ENCODE measurements around the gene ATP12A.
"Not testable (repeated sequence)": the region's sequence is repeated elsewhere in the genome, so short reads cannot be mapped to it uniquely, and the experiment has no call there.

Gene ATP12A

DNA sequence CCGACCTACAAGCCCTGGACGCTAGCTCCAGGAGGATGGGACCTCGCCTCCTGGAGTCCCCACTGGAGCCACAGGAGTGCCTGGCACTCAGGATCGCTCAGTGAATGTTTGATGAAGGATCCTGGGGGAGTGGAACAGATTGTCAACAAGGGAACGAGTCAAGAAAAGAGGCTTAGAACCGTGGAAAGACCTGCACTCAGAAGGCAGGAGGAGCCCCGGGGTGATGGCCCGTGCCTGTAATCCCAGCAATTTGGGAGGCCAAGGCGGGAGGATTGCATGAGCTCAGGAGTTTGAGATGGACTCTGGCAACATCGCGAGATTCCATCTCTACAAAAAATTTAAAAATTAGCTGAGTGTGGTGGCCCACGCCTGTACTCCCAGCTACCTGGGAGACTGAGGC lies 38.9 kb downstream of the ATP12A start:
- no peak for DNase-seq (ENCODE audit: low read depth)
- TF ChIP-seq, protein P1, sequence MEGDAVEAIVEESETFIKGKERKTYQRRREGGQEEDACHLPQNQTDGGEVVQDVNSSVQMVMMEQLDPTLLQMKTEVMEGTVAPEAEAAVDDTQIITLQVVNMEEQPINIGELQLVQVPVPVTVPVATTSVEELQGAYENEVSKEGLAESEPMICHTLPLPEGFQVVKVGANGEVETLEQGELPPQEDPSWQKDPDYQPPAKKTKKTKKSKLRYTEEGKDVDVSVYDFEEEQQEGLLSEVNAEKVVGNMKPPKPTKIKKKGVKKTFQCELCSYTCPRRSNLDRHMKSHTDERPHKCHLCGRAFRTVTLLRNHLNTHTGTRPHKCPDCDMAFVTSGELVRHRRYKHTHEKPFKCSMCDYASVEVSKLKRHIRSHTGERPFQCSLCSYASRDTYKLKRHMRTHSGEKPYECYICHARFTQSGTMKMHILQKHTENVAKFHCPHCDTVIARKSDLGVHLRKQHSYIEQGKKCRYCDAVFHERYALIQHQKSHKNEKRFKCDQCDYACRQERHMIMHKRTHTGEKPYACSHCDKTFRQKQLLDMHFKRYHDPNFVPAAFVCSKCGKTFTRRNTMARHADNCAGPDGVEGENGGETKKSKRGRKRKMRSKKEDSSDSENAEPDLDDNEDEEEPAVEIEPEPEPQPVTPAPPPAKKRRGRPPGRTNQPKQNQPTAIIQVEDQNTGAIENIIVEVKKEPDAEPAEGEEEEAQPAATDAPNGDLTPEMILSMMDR (IDR thresholded peaks at IDR 0.05; ENCODE audit: insufficient read depth, low read depth, low read length, missing control alignments): no peak
- no peak overlapping the region for H3K4me3 ChIP-seq (ENCODE audit: low read length)

DNA sequence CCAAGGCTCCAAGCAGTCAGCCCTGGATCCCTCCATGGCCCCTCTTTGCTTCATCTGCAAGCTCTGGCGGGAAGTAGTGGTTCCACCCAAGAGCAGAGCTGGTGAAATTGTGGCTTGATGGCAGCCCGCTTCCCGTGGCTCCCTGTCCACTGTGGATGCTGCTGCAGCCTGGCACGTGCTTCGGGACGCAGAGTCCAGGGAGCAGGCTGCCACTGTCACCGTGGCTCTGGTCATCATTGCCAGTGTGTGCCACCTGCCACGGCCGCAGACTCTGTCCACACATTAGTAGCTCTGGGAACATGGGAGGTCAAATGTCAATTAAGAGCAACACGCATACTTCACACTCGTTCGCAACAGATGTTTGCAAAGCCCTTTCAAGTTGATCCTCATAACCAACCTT lies 43.0 kb downstream of the ATP12A start:
- no peak overlapping the region for H3K4me3 ChIP-seq (ENCODE audit: low read length)
- no peak for DNase-seq (ENCODE audit: low read depth)
- TF ChIP-seq, protein P1 (IDR thresholded peaks at IDR 0.05; ENCODE audit: insufficient read depth, low read depth, low read length, missing control alignments): no peak

DNA sequence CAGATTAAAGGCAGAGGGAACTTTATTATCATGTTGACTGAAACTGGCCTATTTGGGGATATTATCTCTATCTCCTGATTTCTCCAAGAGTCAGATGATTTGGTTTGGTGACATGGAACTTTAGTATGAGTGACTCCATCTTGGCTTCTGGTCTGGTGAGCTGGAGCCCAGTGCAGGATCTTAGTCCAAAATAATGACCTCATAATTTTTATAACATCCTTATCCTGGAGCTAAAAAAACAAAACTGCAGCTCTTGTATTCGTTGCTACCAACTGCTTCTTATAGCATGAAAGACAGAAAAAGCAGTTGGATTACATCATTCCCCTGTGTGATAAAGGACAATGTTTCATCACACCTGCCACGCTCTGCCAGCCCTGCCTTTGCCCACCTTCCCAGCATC lies 44.5 kb downstream of the ATP12A start:
- TF ChIP-seq, protein P1 (IDR thresholded peaks at IDR 0.05; ENCODE audit: insufficient read depth, low read depth, low read length, missing control alignments): no peak
- no peak overlapping the region for H3K4me3 ChIP-seq (ENCODE audit: low read length)
- DNase-seq (ENCODE audit: low read depth): no peak

DNA sequence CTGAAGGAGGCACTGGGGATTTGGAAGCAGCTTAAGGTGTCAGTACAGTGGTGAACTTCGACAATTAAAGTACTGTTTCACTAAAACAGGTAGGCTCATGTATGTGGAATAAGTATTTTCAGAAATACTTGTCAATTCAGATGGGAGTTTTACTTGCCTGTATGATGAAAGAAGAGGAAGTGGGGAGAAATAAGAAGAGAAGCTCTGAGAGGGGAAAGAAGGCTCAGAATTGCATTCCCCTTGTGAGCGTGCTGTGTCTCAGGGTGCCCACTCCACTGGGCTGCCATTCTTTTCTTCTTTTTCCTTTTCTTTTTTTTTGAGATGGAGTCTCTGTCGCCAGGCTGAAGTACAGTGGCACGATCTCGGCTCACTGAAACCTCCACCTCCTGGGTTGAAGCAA lies 45.2 kb downstream of the ATP12A start:
- no peak for DNase-seq (ENCODE audit: low read depth)
- no peak overlapping the region for H3K4me3 ChIP-seq (ENCODE audit: low read length)
- TF ChIP-seq, protein P1 (IDR thresholded peaks at IDR 0.05; ENCODE audit: insufficient read depth, low read depth, low read length, missing control alignments): no peak

DNA sequence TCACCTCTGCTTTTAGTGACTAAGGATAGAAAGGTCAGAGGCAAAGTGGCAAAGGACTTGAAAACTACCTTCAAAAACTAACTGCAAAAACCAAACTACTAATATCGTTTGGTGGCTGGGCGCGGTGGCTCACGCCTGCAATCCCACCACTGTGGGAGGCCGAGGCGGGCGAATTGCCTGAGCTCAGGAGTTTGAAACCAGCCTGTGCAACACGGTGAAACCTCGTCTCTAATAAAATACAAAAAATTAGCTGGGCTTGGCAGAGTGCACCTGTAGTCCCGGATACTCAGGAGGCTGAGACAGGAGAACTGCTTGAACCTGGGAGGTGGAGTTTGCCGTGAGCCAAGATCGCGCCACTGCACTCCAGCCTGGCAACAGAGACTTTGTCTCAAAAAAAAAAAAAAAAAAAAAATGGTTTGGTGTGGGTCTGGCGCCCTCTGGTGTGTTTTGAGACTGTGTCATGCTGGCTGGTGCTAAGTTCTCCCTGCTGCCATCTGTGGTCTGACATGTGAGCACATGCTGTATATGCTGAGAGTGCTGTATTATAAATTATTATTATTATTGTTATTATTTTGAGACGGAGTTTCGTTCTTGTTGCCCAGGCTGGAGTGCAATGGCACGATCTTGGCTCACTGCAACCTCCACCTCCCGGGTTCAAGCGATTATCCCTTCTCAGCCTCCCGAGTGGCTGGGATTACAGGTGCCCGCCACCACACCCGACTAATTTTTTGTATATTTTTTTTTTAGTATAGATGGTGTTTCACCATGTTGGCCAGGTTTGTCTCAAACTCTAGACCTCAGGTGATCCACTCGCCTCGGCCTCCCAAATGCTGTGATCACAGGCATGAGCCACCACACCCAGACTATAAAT lies 47.8 kb downstream of the ATP12A start:
- DNase-seq (ENCODE audit: low read depth): peak; percentile 91
- TF ChIP-seq, protein P1 (IDR thresholded peaks at IDR 0.05; ENCODE audit: insufficient read depth, low read depth, low read length, missing control alignments): peak; percentile 84
- no peak overlapping the region for H3K4me3 ChIP-seq (ENCODE audit: low read length)

DNA sequence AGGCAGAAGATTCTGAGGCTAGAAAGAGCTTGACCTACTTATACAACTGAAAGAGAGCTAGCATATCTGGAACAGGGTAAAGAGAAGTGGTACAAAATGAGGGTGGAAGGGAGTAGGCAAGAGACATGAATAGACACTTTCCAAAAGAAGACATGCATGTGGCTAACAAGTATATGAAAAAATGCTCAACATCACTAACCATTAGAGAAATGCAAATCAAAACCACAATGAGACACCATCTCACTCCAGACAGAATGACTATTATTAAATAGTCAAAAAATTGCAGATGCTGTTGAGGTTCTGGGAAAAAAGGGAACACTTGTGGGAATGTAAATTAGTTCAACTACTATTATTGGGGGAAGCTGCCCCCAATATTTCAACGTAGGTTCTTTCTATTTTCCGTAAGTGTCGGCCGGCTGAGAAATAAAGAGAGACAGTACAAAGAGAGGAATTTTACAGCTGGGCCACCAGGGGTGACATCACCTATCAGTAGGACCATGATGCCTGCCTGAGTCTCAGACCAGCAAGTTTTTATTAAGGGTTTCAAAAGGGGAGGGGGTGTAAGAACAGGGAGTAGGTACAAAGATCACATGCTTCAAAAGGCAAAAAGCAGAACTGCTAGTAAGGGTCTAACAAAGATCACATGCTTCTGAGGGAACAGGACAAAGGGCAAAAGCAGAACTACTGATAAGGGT lies 50.8 kb downstream of the ATP12A start:
- not testable (repeated sequence) for H3K4me3 ChIP-seq (ENCODE audit: low read length); DNase-seq (ENCODE audit: low read depth)

DNA sequence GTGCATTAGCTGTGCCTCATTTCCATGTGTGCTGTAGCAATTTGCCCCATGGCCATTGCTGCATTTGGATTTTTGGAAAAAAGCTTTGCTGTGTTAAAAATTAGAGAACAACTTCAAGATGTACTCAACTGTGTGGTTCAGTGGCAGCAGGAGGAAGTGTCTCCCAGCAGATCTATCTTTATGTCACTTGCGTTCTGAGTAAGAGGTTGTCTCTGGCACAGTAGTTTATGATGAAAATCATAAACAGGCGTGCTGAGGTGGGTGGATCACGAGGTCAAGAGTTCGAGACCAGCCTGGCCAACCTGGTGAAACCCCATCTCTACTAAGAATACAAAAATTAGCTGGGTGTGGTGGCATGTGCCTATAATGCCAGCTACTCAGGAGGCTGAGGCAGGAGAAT lies 54.7 kb downstream of the ATP12A start:
- H3K4me3 ChIP-seq (ENCODE audit: low read length): no peak overlapping the region
- no peak for DNase-seq (ENCODE audit: low read depth)
- TF ChIP-seq, protein P1 (IDR thresholded peaks at IDR 0.05; ENCODE audit: insufficient read depth, low read depth, low read length, missing control alignments): no peak
